ENCODE measurements around the gene PJA2.
A peak's percentile ranks its signal among the peaks of the same experiment; 100 is the strongest.

The PJA2 gene

GRCh38 chr5:109408991-109409843, 557 bp downstream of the PJA2 start:
- DNase-seq (ENCODE audit: low read depth, low spot score) = peak; percentile 62

GRCh38 chr5:109407913-109408312, 1.9 kb downstream of the PJA2 start:
- no peak for DNase-seq (ENCODE audit: low read depth, low spot score)

- no peak for DNase-seq (ENCODE audit: low read depth, low spot score)
Measured at GRCh38 chr5:109406719-109407118, 3.1 kb downstream of the PJA2 start.

GRCh38 chr5:109404428-109404960, 5.3 kb downstream of the PJA2 start:
- DNase-seq (ENCODE audit: low read depth, low spot score) = no peak

- no peak for DNase-seq (ENCODE audit: low read depth, low spot score)
Measured at GRCh38 chr5:109403469-109403868, 6.3 kb downstream of the PJA2 start.

GRCh38 chr5:109399092-109399759, 10.5 kb downstream of the PJA2 start:
- DNase-seq (ENCODE audit: low read depth, low spot score) = no peak

GRCh38 chr5:109396965-109397364, 12.8 kb downstream of the PJA2 start:
- no peak for DNase-seq (ENCODE audit: low read depth, low spot score)

- no peak for DNase-seq (ENCODE audit: low read depth, low spot score)
Measured at GRCh38 chr5:109394806-109395205, 15.0 kb downstream of the PJA2 start.

- no peak for DNase-seq (ENCODE audit: low read depth, low spot score)
Measured at GRCh38 chr5:109390188-109390587, 19.6 kb downstream of the PJA2 start.

GRCh38 chr5:109388407-109388806, 21.4 kb downstream of the PJA2 start:
- no peak for DNase-seq (ENCODE audit: low read depth, low spot score)

GRCh38 chr5:109387408-109387974, 22.3 kb downstream of the PJA2 start:
- no peak for DNase-seq (ENCODE audit: low read depth, low spot score)

- DNase-seq (ENCODE audit: low read depth, low spot score) = no peak
Measured at GRCh38 chr5:109378095-109378494, 31.7 kb downstream of the PJA2 start.

- DNase-seq (ENCODE audit: low read depth, low spot score) = no peak
Measured at GRCh38 chr5:109374625-109375024, 35.1 kb downstream of the PJA2 start.

- DNase-seq (ENCODE audit: low read depth, low spot score) = no peak
Measured at GRCh38 chr5:109373932-109374331, 35.8 kb downstream of the PJA2 start.

GRCh38 chr5:109370343-109370742, 39.4 kb downstream of the PJA2 start:
- DNase-seq (ENCODE audit: low read depth, low spot score) = no peak

GRCh38 chr5:109365653-109366052, 44.1 kb downstream of the PJA2 start:
- DNase-seq (ENCODE audit: low read depth, low spot score) = no peak

GRCh38 chr5:109364977-109365376, 44.8 kb downstream of the PJA2 start:
- no peak for DNase-seq (ENCODE audit: low read depth, low spot score)

- DNase-seq (ENCODE audit: low read depth, low spot score) = no peak
Measured at GRCh38 chr5:109359642-109360041, 50.1 kb downstream of the PJA2 start.

- DNase-seq (ENCODE audit: low read depth, low spot score) = no peak
Measured at GRCh38 chr5:109357807-109358206, 52.0 kb downstream of the PJA2 start.

- DNase-seq (ENCODE audit: low read depth, low spot score) = no peak
Measured at GRCh38 chr5:109354761-109355160, 55.0 kb downstream of the PJA2 start.

- DNase-seq (ENCODE audit: low read depth, low spot score) = no peak
Measured at GRCh38 chr5:109351988-109352864, 57.5 kb downstream of the PJA2 start.
